GM06990 (cell line): ENCODE data around the gene PPP1R12B.
A peak's percentile ranks its signal among the peaks of the same experiment; 100 is the strongest.

Experiments used
- DNase-seq: peaks from one replicate; pipeline ENCODE4 v3.0.0-alpha.2; 2011; ENCODE audit not compliant: insufficient read length; ENCODE audit errors: extremely low read depth
- H3K27me3 ChIP-seq: replicated peaks from 2 replicates; pipeline ENCODE4 v1.6.0; 2011; ENCODE audit warnings: low read length; ENCODE audit not compliant: control insufficient read depth, insufficient read depth
- H3K36me3 ChIP-seq: 2 replicates; pipeline ENCODE4 v1.5.1; 2011; ENCODE audit warnings: low read length; ENCODE audit not compliant: control insufficient read depth, insufficient read depth
- H3K4me3 ChIP-seq: replicated peaks from 2 replicates; pipeline ENCODE4 v1.5.1; 2011; ENCODE audit warnings: low read depth, mild to moderate bottlenecking, control low read depth, low read length
- CTCF ChIP-seq: IDR thresholded peaks from 2 replicates; pipeline ENCODE4 v1.5.1; 2011; ENCODE audit warnings: low read length, control low read depth, mild to moderate bottlenecking, inconsistent platforms; ENCODE audit not compliant: insufficient read depth, poor library complexity, severe bottlenecking

PPP1R12B gene

GRCh38 chr1:202329891-202330290 is 18.6 kb upstream of the PPP1R12B start:
- TF ChIP-seq CTCF = no peak
- no peak for DNase-seq
- H3K36me3 ChIP-seq = peaks cover 2% of the 10 kb centered on the region
- H3K27me3 ChIP-seq = no peaks in the 10 kb centered on the region
- H3K4me3 ChIP-seq = no peak overlapping the region

GRCh38 chr1:202333861-202334260 is 14.6 kb upstream of the PPP1R12B start:
- Histone ChIP-seq H3K27me3 (no peaks in the 10 kb centered on the region), H3K36me3 (no peaks in the 10 kb centered on the region; the same call in none of the 2 replicates), H3K4me3 (no peak overlapping the region)
- no peak for DNase-seq
- TF ChIP-seq CTCF = no peak

- Histone ChIP-seq H3K36me3 (no peaks in the 10 kb centered on the region), H3K27me3 (no peaks in the 10 kb centered on the region), H3K4me3 (no peak overlapping the region)
- TF ChIP-seq CTCF = peak; percentile 70
- peak; percentile 15 for DNase-seq
Measured at GRCh38 chr1:202343652-202344349, 4.7 kb upstream of the PPP1R12B start.

- H3K36me3 ChIP-seq = no peaks in the 10 kb centered on the region
- TF ChIP-seq CTCF = no peak
- no peaks in the 10 kb centered on the region for H3K27me3 ChIP-seq
- DNase-seq = no peak
- peak overlapping the region; percentile 5; the same call in 1 of the 2 replicates for H3K4me3 ChIP-seq
Measured at GRCh38 chr1:202348005-202348508, 442 bp upstream of the PPP1R12B start.

- H3K36me3 ChIP-seq = no peaks in the 10 kb centered on the region
- no peaks in the 10 kb centered on the region for H3K27me3 ChIP-seq
- peak overlapping the region; percentile 96 for H3K4me3 ChIP-seq
- TF ChIP-seq CTCF = no peak
- DNase-seq = no peak
Measured at GRCh38 chr1:202349206-202349928, 868 bp downstream of the PPP1R12B start.
